Measurements from ENCODE around the gene EIF4E2.

EIF4E2 gene, protein sequence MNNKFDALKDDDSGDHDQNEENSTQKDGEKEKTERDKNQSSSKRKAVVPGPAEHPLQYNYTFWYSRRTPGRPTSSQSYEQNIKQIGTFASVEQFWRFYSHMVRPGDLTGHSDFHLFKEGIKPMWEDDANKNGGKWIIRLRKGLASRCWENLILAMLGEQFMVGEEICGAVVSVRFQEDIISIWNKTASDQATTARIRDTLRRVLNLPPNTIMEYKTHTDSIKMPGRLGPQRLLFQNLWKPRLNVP

DNA sequence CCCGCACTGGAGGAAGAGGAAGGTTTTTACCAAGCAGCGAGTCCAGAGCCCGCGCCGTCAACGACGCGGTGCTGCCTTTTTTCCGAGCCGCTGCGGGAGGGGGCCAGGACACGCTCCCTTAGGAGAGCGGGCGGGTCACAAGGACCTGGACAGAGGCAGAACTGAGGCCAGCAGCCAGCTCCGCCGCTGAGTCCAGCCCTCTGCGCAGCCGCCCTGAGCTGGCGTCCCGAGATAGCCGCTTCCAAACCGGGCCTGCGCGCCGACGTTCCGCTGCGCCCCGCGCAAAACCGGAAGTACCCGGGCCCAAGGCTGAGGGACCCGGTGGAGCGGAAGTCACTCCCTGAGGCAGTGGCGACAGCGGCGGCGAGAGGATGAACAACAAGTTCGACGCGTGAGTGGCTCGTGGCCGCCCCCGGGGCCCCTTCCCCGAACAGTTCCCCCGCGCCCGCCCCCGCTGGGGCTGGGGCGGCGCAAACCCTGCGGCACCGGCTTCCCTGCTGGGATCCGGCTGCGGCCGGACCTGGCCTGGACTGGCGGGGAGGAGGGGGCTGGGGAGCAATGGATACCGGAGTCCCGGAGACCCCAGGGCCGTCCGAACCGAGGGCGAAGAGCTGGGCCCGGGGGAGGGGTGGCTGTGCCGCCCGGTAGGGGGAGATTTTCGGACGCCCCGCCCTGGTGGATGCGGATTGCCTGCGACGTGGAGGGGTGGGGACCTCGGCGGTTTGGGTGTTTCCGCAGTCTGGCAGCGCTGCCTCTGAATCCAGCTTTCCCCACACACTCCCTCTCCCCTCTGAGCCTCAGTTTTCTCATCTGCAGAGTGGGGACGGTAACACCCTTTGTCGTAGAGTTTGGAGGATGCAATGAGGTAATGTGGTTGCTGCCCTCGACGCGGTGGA, at the start of gene EIF4E2, which contains the start of gene TIGD1:
TSS of gene EIF4E2 (plus strand) at position 336 of the 896 bp plus-strand sequence. CDS start at position 372, 36 bp downstream.
TSS of gene TIGD1 (minus strand) at position 204 of the 896 bp plus-strand sequence. CDS start 675 bp downstream, outside the sequence.
- peak; percentile 90 to 91 for DNase-seq

DNA sequence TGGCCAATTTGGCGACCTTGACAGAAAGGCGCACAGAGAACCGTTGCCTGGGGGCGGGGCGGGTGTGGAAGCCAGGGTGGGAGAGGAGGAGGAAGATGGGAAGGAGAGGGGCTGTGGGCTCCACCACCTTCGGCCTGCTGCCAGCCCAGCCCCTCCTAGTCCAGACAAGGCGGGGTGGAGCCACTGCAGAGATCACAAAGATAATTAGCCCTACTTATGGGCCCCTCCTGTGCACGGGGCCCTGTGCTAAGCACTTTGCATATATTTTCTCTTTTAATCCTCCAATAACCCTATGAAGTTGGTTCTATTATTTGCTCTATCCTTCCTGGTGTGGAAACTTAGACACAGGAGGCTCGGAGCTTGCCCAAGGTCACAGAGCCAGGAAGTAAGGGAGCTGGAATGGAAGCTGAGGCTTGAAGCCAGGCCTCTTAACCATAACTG, 49.1 kb upstream of the EIF4E2 start:
- DNase-seq: no peak

DNA sequence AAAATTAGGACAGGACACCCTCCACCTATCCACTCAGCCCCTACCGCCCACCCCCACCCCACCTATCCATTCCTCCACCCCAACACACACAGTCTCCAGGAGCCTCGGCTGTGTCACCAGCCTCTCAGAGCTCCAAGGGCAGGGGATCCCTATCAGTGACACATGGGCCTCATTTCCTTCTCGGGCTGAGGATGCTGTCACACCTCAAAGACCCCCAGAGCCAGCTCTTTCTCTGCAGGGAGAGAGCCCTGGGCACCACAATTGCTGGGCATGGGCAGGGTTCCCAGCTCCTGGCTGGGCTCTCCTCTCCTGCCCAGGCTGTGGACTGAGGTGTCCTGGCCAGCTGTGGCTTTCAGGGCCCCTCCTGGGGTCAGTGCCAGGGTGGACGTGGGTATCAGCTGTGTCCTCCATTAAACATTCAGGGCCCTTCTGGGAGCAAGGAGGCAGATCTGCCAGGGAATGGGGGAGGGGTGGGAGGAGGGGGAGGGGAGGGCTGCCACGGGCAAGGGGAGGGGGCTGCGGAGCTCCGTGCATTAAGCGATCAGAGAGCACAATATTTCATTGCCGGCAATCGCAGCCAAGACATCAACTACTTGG, 48.6 kb upstream of the EIF4E2 start:
- DNase-seq: no peak

DNA sequence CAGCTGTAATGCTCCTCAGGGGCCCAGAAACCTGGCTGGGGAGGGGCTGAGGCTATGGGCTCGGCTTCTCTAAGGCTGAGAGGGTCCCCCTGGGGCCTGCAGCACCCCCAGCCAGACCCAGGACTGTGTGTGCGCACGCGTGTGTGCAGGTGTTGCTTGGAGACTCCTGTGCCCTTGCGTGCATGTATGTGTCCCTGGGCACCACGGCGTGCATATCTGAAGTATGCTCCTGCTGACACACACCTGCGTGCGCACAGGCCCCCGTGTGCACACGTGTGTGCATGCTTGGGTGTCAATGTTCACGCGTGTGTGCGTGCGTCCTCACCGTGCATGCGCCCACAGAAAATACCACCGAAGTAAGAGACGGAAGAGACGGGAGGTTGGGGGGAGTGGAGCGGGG, 48.0 kb upstream of the EIF4E2 start:
- peak in 1 of 2 donors; percentile 38 for DNase-seq

DNA sequence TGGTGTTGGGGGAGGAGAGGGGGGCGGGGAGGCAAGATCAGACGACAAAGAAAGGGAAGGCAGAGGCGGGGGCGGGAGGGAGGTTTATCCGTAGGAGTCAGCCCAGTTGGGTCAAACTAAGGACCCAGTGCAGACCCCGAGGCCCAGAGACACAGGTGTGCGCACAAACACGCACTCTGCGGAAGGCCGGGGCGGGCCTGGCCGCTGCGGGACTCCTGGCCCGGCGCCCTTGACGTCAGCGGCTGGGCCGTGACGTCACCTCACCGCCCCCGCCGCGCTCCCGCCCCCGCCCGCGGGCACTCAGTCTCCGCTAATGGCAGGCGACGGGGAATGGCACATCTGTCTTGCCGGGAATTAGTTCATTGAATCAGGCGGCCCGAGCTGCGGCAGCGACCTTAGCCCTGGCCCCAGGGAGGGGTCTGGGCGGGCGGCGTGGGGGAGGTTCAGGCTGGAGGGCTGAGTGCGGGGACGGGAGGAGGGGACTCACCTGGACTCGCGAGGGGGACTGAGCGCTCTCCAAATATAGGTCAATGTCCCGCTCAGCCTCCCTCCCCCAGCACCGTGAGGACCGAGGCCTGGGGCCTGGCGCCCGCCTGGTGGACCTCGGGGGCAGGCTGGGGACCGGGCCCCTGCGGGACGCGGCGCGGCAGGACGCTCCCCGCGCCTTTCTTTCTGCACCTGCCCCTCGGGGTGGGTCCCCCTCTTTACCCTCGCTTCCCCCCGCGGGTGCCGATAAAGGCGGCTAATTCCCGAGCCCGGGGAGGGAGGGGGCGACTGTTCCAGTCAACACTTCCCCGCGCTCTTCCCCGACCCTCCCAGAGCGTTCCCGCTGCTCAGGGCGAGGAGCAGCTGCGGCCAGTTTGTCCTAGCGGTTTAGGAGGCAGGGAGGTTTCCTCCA, 47.3 kb upstream of the EIF4E2 start:
- peak; percentile 12 to 51 for DNase-seq

DNA sequence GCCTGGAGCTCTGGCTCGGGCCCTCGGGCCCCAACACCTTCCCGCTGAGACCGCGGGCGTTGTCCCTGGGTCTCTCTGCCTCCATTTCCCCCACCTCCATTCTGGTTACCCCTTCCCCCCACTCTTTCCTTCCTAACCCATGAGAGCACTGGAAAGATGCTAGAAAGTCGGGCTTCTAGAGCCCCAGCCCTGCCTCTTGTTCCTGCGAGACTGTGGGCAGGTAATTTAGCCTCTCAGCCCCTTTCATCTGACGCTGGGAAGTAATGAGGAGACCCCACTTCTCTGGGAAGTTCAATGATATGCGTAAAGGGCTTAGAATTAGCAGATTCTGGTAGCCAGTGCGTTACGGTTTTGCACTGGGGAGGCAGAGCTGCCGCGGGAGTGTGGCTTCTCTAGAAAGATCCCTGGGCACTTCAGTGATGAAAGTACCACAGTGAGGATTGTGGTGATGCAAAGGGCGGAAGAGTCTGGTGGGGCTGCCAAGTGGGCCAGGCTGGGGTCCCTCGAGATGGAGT, 46.6 kb upstream of the EIF4E2 start:
- DNase-seq: no peak

DNA sequence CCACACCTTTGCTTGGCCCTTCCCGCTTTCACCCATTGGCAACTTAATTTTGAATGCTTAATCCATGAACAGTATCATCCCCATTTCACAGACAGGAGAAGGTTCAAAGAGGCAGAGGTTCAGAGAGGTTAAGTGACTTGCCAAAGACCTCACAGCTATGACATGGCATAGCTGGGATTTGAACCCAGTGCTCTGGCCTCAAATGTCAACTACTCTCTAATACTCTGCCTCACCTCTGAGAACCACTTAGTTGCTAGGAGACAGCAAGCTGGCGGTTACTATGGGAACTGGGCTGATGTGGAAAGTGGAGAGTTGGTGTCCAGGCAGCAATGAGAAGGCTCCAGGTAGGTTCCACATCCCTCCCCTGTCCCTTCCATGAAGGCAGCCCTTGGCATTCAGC, 46.1 kb upstream of the EIF4E2 start:
- DNase-seq: no peak

DNA sequence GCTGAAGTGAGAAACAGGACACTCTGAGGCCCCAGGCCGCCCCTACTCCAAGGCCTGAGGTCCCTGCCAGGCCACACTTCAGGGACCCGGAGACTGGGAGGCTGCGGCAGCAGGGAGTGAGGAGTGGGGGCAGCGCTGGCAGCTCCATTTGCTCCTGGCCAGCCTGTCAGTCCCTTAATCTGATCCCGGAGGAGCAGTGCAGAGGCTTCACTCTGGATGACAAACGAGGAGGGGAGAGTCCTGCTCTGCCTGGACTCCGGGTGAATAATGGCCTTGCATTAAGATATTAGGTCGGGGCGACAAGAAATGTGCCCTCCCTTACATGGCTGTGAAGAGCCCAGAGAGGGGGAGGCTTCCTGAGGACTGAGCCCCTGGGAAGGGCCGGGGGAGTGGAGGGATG, 44.6 kb upstream of the EIF4E2 start:
- DNase-seq: no peak

DNA sequence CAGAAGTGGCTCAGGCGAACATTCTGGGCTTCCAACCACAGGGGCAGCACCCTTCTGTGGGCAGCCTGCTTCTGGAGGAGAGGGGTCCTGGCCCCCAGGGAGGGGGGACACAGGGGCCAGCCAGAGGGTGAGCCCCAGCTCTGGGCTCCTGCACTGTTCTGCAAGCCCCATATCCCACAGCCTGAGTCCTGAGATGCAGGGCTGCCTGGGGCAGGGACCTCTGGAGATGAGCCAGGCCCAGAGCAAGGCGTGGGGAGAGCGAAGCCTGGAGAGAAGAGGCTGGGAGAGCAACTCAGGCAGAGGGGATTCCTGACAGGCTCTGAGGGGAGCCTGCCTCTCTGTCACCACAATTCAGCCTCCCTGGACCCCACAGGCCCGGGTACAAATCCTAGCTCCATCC, 43.8 kb upstream of the EIF4E2 start:
- DNase-seq: no peak

DNA sequence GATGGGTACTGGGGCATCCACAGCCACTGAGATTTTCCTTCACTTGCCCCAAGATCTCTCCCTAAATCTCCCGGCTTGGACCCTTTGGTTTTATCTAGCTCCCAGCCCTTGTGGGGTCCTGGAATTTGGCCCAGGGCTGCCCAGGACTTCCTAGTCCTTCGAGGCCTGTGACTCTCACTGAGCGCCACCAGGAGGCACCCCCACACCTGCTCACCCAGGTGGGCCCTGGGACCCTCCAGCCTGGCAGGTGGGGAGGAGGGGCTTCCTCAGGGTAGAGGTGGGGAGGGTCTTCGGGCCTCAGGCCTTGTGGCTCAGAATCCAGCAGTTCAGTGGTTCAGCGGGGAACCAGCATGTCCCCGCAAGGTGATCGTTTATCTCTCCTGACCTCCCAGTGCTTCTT, 42.2 kb upstream of the EIF4E2 start:
- DNase-seq: no peak

DNA sequence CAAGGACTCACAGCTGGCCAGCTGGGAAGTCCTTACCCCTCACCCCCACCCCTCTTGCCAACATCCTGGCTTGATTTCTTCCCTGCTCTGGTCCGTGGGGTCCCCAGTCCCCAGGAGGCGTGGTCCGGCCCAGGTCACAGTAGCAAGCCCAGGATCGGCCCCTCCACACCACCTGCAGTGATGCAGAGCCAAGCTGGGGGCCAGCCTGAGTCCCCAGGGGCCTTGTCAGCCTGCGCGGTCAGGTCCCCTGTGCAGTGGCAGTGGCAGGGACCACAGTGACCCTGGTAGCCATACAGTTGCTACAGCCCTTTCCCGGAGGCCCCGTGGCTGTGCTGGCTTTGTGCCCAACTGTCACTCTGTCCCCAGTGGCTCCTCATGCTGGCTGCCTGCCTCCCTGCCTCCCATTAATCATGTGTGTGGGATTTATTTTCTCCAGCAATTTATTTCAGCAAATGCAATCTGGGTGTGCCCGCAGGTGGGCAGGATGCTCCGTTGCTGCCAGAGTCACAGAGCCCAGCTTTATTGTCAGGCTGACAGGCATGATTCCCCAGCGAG, 39.1 kb upstream of the EIF4E2 start:
- no peak for DNase-seq

DNA sequence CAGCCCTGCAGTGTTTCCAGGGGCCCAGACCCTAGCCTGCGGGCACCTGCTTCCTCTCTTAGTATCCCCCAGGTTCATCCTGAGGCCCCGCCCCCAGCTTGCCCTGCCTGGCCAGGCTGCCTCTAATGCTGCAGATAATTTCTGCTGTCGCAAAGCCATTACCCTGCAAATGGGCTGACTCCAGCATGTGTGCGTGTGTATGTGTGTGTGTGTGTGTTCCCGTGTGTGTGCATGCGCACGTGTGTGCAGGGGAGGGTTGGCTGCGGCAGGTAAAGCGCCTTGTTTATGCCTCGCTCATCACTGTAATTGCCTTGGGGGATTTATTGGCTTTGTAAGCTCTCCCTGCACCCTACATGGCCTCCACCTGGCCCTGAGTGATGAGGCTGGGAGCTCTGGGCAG, 37.9 kb upstream of the EIF4E2 start:
- no peak for DNase-seq

DNA sequence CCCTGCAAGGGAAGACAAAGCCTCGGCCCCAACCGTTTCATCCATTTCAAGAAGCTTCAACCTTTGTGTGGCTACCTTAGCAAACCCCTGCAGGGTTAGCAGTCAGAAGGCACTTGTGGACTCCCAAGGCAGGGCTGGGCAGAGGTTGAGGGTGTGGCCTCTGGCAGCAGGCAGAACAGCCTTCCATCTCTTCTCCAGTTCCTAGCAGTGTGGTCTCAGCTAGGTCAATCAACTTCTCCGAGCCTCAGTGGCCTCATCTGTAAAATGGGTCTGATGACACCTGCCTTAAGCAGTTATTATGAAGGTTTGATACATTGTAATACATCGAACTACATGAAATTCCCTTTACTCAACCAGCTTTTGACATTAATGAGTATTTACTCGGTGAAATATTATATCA, 37.1 kb upstream of the EIF4E2 start:
- no peak for DNase-seq

DNA sequence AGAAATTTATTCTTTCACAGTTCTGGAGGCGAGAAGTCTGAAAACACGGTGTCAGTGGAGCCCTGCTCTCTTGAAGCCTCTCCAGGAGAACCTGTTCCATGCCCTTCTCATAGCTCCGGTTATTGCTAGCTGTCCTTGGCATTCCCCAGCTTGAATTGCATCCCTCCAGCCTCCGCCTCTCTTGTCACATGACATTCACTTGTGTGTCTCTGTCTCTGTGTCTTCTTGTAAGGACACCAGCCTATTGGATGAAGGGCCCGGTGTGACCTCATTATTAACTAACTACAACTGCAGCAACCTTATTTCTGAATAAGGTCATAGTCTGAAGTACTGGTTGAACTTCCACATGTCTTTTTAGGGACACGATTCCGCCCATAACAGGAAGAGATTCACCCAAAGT, 34.9 kb upstream of the EIF4E2 start:
- no peak for DNase-seq

DNA sequence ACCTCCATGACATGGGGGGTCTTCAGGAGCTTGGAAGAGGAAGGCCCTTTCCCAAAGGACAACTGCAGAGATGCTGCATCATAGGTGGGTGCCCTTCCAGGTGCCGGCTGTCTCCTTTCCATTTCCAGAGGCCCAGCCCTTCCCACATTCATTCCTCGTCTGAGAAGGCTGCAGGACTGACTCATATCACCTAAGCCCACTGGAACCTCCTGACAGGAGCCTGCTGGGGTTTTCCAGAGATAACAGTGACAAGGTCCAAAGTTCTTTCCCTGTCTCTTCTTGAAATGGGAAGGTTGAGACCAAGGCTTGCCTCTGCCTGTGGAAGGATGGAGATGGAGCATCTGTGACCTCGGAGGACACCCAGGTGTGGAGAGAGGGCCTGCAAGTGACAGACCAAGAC, 33.9 kb upstream of the EIF4E2 start:
- DNase-seq: no peak

DNA sequence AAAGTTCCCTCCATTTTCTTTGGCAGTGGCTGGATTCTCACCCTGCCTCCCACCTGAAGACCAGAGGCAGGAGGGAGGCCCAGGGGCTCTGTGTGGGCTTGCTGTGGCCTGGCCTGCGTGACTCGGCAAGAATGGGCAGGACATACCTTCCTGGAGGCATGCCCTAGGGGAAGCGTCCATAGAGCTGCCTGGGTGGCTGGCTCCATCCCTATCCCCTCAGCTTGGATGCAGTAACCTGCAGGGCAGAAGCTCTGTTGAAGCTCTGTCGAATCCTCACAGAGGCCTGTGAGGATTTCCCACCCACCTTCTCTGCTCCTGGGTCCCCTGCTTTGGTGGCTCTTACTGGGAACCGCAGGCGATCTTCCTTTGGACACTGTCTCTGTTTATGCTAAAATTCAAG, 31.6 kb upstream of the EIF4E2 start:
- DNase-seq: no peak

DNA sequence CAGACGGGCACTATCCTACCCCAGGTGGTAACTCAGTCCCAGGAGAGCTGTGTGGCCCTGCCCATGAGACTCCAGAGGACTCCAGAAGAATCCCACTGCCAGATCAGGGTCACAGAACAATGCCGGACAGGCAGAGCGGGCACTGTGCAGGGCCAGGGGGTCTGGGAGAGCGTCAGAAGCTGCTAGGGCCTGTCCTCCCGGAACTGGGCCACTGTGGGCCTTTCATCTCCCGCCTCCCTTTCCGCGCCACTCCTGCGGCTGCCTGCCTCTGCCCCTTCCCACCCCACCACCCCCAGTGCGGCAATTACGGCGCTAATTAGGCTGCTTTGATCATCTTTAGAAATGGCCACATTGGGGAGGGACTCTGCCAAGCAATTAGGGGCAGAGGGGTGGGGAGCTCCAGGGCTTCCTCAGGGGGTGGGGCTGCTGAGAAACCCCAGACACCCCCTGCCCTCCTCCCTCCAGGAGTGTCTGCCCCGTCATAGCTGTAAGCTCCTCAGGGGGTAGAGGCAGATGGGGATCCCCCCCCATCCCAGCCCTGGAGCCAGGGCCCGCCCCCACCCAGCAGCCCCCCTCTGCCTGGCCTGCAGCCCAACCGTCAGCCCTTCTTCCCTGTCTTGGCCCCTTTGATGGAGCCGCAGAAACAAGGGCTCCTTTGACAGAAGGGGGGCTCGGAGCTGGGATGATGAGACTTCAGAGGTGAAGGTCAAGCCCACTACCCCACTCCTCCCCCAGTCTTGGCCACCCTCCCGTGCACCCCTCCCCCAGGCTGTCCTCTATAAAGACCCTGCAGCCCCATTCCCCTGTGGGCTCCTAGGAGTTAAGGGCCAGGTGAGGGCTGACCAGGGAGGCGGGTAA, 30.7 kb upstream of the EIF4E2 start, which contains the start of gene PRSS56:
TSS of gene PRSS56 (plus strand) at position 808 of the 858 bp plus-strand sequence. CDS start 211 bp downstream, outside the sequence.
- DNase-seq: no peak

DNA sequence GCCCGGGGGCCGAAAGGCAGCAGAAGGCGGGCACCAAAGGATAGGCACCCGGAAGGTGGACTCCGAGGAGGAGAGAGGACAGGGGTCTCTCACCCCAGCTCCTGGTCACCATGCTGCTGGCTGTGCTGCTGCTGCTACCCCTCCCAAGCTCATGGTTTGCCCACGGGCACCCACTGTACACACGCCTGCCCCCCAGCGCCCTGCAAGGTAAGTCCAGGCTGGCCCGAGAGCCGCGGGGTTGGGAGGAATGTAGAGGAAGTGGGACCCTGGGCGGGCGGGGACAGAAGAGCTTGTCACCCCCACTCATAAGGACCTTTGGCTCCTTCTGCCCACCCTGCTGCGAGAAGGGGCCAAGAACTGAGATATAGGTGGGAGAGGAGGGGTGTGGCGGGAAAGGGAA, 30.0 kb upstream of the EIF4E2 start:
- DNase-seq: no peak

DNA sequence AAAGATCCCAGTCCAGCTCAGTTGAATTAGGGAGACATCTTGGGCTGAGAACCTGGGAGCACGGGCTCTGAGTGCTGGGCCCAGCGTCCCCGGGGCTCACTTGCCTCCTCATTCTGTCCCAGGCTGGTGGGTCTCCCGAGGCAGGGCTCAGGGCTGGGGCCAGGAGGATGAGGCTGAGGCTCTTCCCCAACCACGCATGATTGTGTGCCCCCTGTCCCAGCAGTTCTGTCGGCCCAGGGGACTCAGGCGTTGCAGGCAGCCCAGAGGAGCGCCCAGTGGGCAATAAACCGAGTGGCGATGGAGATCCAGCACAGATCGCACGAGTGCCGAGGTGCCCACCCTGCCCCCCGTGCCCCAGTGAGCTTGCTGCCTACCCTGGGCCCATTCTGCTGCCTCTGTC, 29.4 kb upstream of the EIF4E2 start:
- no peak for DNase-seq

DNA sequence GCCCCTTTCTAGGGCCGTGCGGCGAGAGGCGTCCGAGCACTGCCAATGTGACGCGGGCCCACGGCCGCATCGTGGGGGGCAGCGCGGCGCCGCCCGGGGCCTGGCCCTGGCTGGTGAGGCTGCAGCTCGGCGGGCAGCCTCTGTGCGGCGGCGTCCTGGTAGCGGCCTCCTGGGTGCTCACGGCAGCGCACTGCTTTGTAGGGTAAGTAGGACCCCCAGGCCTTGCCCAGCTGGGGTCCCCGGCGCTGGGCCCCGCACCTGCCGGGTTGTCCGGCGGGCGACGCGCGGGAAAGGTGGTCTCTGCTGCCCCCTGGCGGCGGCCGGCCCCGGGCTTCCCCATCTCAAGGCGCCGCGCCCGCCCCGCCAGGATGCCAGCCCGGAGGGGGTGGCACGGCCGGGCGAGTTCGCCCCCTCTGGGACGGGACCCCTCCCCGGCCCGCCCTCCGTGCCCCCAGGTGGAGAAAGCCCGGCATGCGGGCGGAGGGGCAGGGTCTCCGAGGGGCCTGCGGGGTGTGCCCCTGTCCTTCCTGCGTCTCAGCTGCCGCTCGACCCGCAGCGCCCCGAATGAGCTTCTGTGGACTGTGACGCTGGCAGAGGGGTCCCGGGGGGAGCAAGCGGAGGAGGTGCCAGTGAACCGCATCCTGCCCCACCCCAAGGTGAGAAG, 28.4 kb upstream of the EIF4E2 start:
- peak; percentile 42 to 54 for DNase-seq

Data from CD4-positive, alpha-beta T cell treated with Interleukin-1 beta for 1 hour (primary cell).